GM23248 (cell line): Measurements from ENCODE around the gene MFSD2B. TPM values are rescaled to one million over a fixed set of nuclear protein-coding genes. Genes with fewer than 3 reads are reported as not detected.

Experiments used
- DNase-seq: peaks from one replicate; pipeline ENCODE4 v3.0.0-alpha.2; 2015
- H2AFZ ChIP-seq: fragments of 200-600 bp; sonication (generic); 2 replicates; pipeline ENCODE4 v1.6.1; 2016; ENCODE audit warnings: antibody characterized with exemption
- H3F3A ChIP-seq: fragments of 200-600 bp; sonication (generic); 2 replicates; pipeline ENCODE4 v1.6.1; 2016; ENCODE audit warnings: mild to moderate bottlenecking, antibody characterized with exemption, mixed run types; ENCODE audit not compliant: insufficient read depth
- H3K27ac ChIP-seq: fragments of 200-600 bp; sonication (generic); 2 replicates; pipeline ENCODE4 v1.5.1; 2016; ENCODE audit warnings: mild to moderate bottlenecking
- H3K27me3 ChIP-seq: fragments of 200-600 bp; sonication (generic); replicated peaks from 2 replicates; pipeline ENCODE4 v1.6.1; 2016; ENCODE audit warnings: mild to moderate bottlenecking; ENCODE audit not compliant: insufficient read depth
- H3K36me3 ChIP-seq: fragments of 200-600 bp; sonication (generic); 2 replicates; pipeline ENCODE4 v1.6.1; 2016; ENCODE audit warnings: low read depth, mild to moderate bottlenecking
- H3K4me1 ChIP-seq: fragments of 200-600 bp; sonication (generic); 2 replicates; pipeline ENCODE4 v1.6.1; 2016; ENCODE audit warnings: mild to moderate bottlenecking; ENCODE audit not compliant: insufficient read depth
- H3K4me2 ChIP-seq: fragments of 200-600 bp; sonication (generic); one replicate; pipeline ENCODE4 v1.6.1; 2016; ENCODE audit warnings: mild to moderate bottlenecking; ENCODE audit not compliant: unreplicated experiment
- H3K4me3 ChIP-seq: fragments of 200-600 bp; sonication (generic); 2 replicates; pipeline ENCODE4 v1.5.1; 2016; ENCODE audit warnings: mild to moderate bottlenecking
- H3K79me2 ChIP-seq: fragments of 200-600 bp; sonication (generic); 2 replicates; pipeline ENCODE4 v1.6.1; 2016; ENCODE audit warnings: mild to moderate bottlenecking; ENCODE audit not compliant: insufficient read depth
- H3K9ac ChIP-seq: fragments of 200-600 bp; sonication (generic); 2 replicates; pipeline ENCODE4 v1.6.1; 2016; ENCODE audit warnings: mild to moderate bottlenecking
- H3K9me2 ChIP-seq: fragments of 200-600 bp; sonication (generic); 2 replicates; pipeline ENCODE4 v1.6.1; 2016; ENCODE audit warnings: mixed run types, mild to moderate bottlenecking, moderate library complexity; ENCODE audit not compliant: insufficient read depth
- H3K9me3 ChIP-seq: fragments of 200-600 bp; sonication (generic); one replicate; pipeline ENCODE4 v1.6.1; 2017; ENCODE audit warnings: low read depth
- H4K20me1 ChIP-seq: fragments of 200-600 bp; sonication (generic); 2 replicates; pipeline ENCODE4 v1.6.0; 2016; ENCODE audit not compliant: insufficient read depth
- EZH2 ChIP-seq: fragments of 200-600 bp; sonication (generic); IDR thresholded peaks from 2 replicates; pipeline ENCODE4 v1.6.1; 2018; ENCODE audit warnings: antibody characterized with exemption, mild to moderate bottlenecking; ENCODE audit not compliant: insufficient read depth, poor library complexity, severe bottlenecking
- EZH2phosphoT487 ChIP-seq: fragments of 200-600 bp; sonication (generic); IDR thresholded peaks from 2 replicates; pipeline ENCODE4 v1.6.1; 2018; ENCODE audit warnings: antibody characterized with exemption, moderate library complexity, mild to moderate bottlenecking, low read depth; ENCODE audit not compliant: insufficient read depth
- WGBS, 2 experiments: methylation state at CpG; one replicate each; pipeline ENCODE4 v1.1.6; 2015 to 2017; ENCODE audit warnings: low lambda C conversion rate in 2 of 2, low coverage in 1 of 2; ENCODE audit errors: missing lambda C conversion rate in 2 of 2; 5-methylcytosine and 5-hydroxymethylcytosine counted together
- in situ Hi-C: fragments of 300-500 bp; cut with MboI; formaldehyde crosslinking; loops from 2 replicates; pipeline ENCODE4 v1.15.0; 2020
- polyA plus RNA-seq: library from polyadenylated mRNA; unstranded; fragments of >200 nt; fragmentation: Nextera tagmentation; extraction: Ambion mirVana; gene quantifications from 2 replicates; pipeline ENCODE4 v1.2.1, GENCODE V29; 2016
- total RNA-seq: library from RNA; depleted of rRNA; stranded (reverse); fragments of >200 nt; shearing (Covaris generic); gene quantifications from 2 replicates; pipeline ENCODE4 v1.2.3, GENCODE V29; 2014

Gene MFSD2B
- total and polyA plus RNA-seq, 2 experiments from 2014 or later: under 0.01 to 0.58 TPM

DNA sequence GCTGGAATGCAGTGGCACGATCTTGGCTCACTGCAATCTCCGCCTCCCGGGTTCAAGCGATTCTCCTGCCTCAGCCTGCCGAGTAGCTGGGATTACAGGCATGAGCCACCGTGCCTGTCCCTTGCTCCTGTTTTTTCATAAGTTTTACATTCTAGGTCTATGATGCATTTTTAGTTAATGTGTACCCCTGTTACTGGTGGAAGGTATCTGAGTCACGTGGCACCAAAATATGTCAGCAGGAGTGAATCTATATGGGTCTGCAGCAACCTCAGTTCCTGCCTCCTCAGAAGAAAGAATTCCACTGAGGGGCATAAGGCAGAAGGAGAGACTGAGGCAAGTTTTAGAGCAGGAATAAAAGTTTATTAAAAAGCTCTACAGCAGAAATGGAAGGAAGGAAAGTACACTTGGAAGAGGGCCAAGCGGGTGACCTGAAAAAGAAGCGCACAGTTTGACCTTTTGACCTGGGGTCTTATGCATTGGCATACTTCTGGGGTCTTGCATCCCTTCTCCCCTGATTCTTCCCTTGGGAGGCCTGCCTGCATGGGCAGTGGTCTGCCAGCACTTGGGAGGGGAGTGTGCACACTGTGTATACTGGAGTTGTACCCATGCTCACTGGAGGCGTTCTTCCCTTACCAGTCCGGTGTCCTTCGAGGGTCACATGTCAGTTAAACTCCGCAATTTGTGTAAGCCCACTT is 1.1 kb upstream of the MFSD2B start:
- in situ Hi-C loops: no loop called here
- Histone ChIP-seq H3K4me1 (no peaks in the 10 kb centered on the region), H3F3A (no peaks in the 10 kb centered on the region), H3K9me3 (no peaks in the 10 kb centered on the region), H3K9me2 (no peaks in the 10 kb centered on the region), H3K4me3 (no peak overlapping the region), H3K9ac (no peak overlapping the region), H3K4me2 (no peak overlapping the region), H3K27ac (no peak overlapping the region), H3K36me3 (no peaks in the 10 kb centered on the region), H3K79me2 (no peaks in the 10 kb centered on the region), H3K27me3 (no peaks in the 10 kb centered on the region; the same call in 1 of the 2 replicates), H4K20me1 (no peaks in the 10 kb centered on the region), H2AFZ (no peak overlapping the region)
- TF ChIP-seq EZH2 (no peak), EZH2phosphoT487 (no peak)
- no peak for DNase-seq
- WGBS, 2 experiments: 77 to 80% methylated on average over 11 to 13 of the region's 13 CpGs

DNA sequence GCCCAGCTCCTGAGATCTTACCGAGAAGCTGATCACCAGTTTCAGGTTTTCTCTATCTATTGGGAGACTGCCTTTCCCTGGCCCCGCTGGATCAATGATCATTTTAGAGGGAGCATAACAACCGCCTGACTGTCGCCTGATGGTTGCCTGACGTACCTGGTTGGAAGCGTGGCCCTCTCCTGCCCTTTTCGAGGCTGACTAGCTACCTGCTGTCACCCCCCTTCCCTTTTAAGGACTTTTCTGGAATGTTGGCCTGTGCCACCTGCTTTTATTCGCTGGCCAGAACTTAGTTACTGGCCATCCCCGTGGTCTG is 562 bp upstream of the MFSD2B start:
- no peaks in the 10 kb centered on the region for H3K9me2 ChIP-seq
- 72 to 73% methylated on average over 9 of the region's 9 CpGs for WGBS, 2 experiments
- no peaks in the 10 kb centered on the region for H3K36me3 ChIP-seq
- no peaks in the 10 kb centered on the region for H3K4me1 ChIP-seq
- H3K27me3 ChIP-seq: no peaks in the 10 kb centered on the region; the same call in 1 of the 2 replicates
- H3K4me3 ChIP-seq: peak overlapping the region; percentile 68
- in situ Hi-C loops: no loop called here
- H3K79me2 ChIP-seq: no peaks in the 10 kb centered on the region
- DNase-seq: no peak
- no peaks in the 10 kb centered on the region for H3F3A ChIP-seq
- no peaks in the 10 kb centered on the region for H3K9me3 ChIP-seq
- H3K9ac ChIP-seq: no peak overlapping the region
- no peak for TF ChIP-seq EZH2phosphoT487
- TF ChIP-seq EZH2: no peak
- H3K4me2 ChIP-seq: peak overlapping the region; percentile 73
- no peak overlapping the region for H3K27ac ChIP-seq
- no peaks in the 10 kb centered on the region for H4K20me1 ChIP-seq
- H2AFZ ChIP-seq: peak overlapping the region; percentile 64; the same call in 1 of the 2 replicates

GRCh38 chr2:24010477-24011249 is 778 bp downstream of the MFSD2B start:
- peaks cover 8% of the 10 kb centered on the region for H3K4me1 ChIP-seq
- no peaks in the 10 kb centered on the region for H4K20me1 ChIP-seq
- peak overlapping the region; percentile 73 for H3K4me2 ChIP-seq
- TF ChIP-seq EZH2 (no peak), EZH2phosphoT487 (no peak)
- H3K36me3 ChIP-seq: no peaks in the 10 kb centered on the region
- H2AFZ ChIP-seq: peak overlapping the region; percentile 64
- whole genome bisulfite sequencing, 2 experiments: 69 to 72% methylated on average over 27 to 37 of the region's 37 CpGs
- no peaks in the 10 kb centered on the region for H3F3A ChIP-seq
- no peak overlapping the region for H3K27ac ChIP-seq
- no peaks in the 10 kb centered on the region for H3K9me3 ChIP-seq
- H3K9me2 ChIP-seq: no peaks in the 10 kb centered on the region
- no peak for DNase-seq
- no peaks in the 10 kb centered on the region; the same call in 1 of the 2 replicates for H3K27me3 ChIP-seq
- no peaks in the 10 kb centered on the region for H3K79me2 ChIP-seq
- in situ Hi-C loops: no loop called here
- H3K9ac ChIP-seq: no peak overlapping the region
- H3K4me3 ChIP-seq: peak overlapping the region; percentile 68

DNA sequence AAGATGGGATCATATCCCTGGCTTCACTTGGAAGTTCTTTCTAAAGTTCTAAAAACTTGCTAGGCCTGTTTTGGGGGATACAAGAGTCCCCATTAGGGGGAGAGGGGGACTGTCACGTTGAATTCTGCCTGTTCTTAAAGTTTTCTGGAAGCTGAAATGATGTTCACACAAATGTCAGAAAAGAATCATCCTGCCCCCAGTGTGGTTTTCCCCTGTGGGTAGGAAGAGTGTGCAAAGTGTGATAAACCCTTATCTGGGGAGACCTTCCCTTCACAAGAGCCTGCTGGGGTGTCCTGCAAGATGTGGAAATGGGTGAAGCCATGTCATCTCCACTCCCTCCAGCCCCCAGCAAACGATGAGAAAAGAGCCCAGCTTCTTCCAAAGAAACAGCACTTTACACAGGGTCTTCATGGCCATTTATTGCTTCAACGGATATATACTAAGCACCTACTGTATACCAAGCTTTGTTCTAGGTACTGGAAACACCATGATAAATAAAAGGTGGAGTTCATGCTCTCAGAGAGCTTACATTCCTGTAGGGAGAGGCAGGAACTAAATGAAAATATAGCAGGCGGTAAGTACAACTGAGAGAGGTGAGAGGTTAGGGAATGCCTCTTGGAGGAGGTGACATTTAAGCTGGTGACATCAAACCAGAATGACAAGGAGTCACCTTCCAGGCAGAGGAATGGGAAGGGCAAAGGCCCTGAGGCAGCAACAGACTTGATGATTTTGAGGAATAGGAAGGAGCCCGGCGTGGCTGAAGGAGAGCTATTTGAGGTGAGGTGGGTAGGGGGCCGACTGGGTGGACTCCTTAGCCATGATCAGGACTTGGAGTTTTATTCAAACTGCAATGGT is 1.6 kb downstream of the MFSD2B start:
- no peak for DNase-seq
- Histone ChIP-seq H2AFZ (no peak overlapping the region), H3K4me1 (peaks cover 15% of the 10 kb centered on the region), H4K20me1 (no peaks in the 10 kb centered on the region), H3K27ac (no peak overlapping the region), H3K4me2 (no peak overlapping the region), H3K79me2 (no peaks in the 10 kb centered on the region), H3K9me2 (no peaks in the 10 kb centered on the region), H3F3A (no peaks in the 10 kb centered on the region), H3K27me3 (no peaks in the 10 kb centered on the region; the same call in 1 of the 2 replicates), H3K9me3 (no peaks in the 10 kb centered on the region), H3K4me3 (no peak overlapping the region), H3K9ac (no peak overlapping the region), H3K36me3 (no peaks in the 10 kb centered on the region)
- TF ChIP-seq EZH2 (no peak), EZH2phosphoT487 (no peak)
- 87 to 88% methylated on average over 7 of the region's 7 CpGs for WGBS, 2 experiments
- in situ Hi-C loops: no loop called here
